ENCODE measurements around the gene RPL10.

- TF ChIP-seq EZH2 (IDR thresholded peaks at IDR 0.05; ENCODE audit: insufficient read depth, poor library complexity, severe bottlenecking) (no peak), EZH2phosphoT487 (IDR thresholded peaks at IDR 0.05; ENCODE audit: insufficient read depth, low read depth) (no peak)
These were observed 46.6 kb downstream of the RPL10 start for GRCh38 chrX:154444755-154445246.
